ENCODE measurements around the gene ALS2CL. TPM values are rescaled to one million over a fixed set of nuclear protein-coding genes. Genes with fewer than 3 reads are reported as not detected.

The ALS2CL gene
- total RNA-seq, 1 experiment from 2014 or later = 0.90 TPM

DNA sequence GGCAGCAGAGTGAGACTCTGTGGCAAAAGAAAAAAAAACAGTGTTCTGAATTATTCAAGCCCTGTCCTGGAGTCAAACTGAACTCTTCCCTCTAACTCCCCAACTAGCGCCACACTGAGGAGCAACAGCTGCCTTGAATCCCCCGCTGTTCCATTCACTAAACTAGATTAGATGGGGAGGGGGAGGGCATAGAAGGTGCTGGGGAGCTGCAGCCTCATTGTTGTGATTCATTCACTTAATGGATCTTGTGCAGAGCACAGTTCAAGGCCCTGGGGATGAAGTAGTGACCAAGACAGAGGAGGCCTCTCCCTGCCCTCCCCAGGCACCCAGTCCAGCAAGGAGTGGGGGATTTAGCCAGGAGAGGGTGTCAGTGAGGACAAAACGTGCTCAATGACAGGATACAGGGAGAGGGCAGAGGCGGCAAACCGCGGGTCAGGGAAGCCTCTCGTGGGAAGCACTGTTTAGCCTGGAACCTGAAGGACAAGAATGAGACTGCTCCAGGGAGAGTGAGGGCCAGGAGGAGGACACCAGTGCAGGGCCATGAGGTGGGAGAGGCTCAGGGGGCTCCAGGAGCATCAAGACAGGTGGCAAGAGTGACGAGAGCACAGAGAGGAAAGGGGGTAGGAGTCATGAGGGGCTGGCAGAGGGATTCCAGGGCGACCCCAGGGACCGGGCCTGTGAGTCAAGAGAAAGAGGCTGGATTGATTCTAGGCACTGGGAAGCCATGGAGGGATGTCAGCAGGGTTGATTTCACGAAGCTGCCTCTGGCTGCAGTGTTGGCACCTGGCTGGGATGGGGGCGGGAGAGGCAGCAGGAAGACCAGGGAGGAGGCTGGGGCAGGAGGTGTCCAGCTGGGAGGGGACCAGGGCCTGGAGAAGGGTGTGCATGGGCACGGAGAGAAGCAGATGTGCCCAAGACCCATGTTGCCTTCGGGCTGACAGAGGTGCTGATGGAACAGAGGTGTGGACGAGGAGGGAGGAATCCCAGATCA lies 31.4 kb downstream of the ALS2CL start:
- in situ Hi-C loops (cut with HindIII; ENCODE audit: low pct_unique_long_range_greater_than_20kb, low sequenced_read_pairs) = no loop called here
- DNase-seq (ENCODE audit: low read depth, low spot score) = no peak

DNA sequence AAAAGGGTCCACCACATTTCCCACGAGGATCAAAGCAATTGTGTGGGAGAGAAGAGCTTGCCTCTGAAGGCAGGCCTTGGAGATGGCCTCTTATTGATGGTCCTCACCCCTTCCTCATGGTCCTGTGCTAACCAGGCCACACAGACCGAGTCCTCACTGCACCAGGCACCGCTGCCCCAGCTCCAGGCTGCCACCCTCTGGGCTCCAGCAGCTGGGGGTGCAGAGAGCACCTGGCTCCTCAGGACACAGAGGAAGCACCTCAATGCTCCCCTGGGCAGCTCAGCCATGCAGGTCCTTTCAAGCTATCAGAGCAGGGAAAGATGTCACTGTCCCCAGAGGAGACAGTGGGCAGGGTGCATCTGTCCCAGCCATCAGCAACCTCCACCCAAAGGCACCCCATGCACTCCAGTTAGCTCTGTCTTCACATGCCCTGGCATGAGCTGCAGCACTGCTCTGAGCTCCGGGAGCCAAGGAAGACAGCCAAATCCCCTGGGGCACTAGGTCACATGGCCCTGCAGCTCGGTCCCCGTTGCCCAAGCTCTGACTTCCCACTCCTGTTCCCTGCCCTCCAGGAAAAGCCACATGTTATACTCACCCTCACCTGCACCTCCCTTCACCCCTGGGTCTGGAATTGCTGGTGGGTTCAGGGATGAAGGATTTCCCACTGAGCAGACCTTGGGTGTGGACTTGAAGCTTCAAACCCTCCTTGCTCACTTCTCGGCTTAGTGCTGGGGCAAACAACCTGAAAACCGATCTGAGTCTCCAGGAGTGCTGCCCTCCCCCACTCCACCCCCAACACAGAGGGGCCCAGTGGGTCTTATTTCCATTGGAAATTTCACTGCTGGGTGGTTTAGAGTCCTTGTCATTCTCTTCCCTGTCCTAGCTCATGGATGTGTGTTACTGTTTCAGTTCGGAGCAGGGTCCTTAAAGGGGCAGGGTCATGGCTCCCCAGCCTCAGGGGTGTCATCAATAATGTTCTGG lies 32.6 kb downstream of the ALS2CL start:
- in situ Hi-C loops (cut with HindIII; ENCODE audit: low pct_unique_long_range_greater_than_20kb, low sequenced_read_pairs) = no loop called here
- DNase-seq (ENCODE audit: low read depth, low spot score) = peak; percentile 21

DNA sequence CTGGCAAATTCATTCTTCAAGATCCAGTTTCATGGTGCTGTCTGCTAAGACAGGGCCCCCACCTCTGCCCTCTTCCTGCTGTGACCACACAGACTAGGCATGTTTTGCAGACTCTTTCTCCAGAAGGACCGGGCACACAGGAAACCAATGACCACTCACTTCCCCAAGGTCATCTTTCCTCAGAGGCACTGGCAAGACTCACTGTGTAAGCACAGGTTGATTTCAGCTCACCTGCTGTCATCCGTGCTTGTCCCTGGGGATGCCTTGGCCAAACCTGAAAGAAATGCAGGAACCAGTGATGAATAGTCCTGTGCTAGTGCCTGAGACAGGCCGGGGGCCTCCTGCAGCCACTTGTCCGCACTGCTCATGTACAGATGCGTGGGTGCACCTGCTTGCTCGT lies 33.5 kb downstream of the ALS2CL start:
- DNase-seq (ENCODE audit: low read depth, low spot score) = no peak
- in situ Hi-C loops (cut with HindIII; ENCODE audit: low pct_unique_long_range_greater_than_20kb, low sequenced_read_pairs) = no loop called here

DNA sequence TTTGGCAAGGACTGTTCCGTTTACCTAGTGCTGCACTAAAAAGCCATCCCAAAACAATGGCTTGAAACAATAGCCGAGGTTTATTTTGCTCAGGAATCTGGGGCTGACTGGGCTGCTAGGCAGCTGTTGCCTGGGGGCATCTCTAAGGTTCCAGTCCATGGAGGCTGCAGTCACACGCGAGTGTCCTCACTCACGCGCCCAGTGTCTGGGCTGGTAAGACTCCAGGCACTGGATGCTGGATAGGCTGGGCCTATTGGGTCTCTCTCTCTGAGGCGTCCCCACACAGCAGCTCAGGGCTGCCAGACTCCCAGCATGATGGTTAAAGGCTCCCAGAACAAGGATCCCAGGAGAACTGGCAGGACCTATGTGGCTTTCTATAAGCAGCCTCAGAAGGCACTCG lies 34.2 kb downstream of the ALS2CL start:
- in situ Hi-C loops (cut with HindIII; ENCODE audit: low pct_unique_long_range_greater_than_20kb, low sequenced_read_pairs) = no loop called here
- no peak for DNase-seq (ENCODE audit: low read depth, low spot score)

DNA sequence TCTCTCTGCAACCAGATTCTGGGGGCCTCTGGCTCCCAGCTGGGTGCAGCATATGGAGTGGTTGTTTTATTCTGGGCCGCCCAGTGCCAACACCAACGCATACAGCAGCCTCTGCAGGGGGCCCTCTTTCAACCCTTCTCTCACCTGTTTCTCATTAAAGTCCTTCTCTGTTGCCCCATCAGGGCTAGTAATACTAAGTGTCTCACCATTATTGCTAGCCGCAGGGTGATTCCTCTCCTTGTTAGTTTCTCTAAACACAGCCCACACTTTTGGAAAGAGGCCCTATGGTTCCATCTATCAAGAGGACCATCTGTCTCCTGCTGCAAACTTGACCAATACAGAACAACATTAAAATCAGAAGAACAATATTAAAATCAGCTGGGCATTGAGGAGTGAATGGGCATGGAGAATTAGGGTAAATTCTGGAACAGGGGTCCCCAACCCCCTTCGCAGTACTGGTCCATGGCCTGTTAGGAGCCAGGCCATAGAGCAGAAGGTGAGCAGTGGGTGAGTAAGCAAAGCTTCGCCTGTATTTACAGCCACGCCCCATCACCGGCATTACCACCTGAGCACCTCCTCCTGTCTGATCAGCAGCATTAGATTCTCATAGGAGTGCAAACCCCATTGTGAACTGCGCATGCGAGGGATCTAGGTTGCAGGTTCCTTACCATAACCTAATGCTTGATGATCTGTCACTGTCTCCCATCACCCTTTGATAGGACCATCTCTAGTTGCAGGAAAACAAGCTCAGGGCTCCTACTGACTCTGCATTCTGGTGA lies 36.5 kb downstream of the ALS2CL start:
- in situ Hi-C loops (cut with HindIII; ENCODE audit: low pct_unique_long_range_greater_than_20kb, low sequenced_read_pairs) = no loop called here
- DNase-seq (ENCODE audit: low read depth, low spot score) = no peak

DNA sequence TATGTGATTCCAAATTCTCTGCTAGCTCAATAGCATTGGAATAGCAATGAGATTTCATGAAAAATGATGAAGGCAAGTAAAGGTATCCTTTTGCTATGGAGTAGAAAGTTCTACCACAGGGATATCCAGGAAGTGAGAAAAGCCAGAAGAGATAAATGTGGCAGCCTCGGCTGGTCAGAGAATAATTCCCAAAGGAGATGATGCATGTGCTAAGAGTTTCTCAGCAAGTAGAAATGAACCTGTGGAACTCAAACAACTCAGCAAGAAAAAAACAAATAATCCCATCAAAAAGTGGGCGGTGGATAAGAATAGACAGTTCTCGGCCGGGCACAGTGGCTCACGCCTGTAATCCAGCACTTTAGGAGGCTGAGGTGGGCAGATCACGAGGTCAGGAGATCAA lies 38.2 kb downstream of the ALS2CL start:
- DNase-seq (ENCODE audit: low read depth, low spot score) = no peak
- in situ Hi-C loops (cut with HindIII; ENCODE audit: low pct_unique_long_range_greater_than_20kb, low sequenced_read_pairs) = no loop called here

DNA sequence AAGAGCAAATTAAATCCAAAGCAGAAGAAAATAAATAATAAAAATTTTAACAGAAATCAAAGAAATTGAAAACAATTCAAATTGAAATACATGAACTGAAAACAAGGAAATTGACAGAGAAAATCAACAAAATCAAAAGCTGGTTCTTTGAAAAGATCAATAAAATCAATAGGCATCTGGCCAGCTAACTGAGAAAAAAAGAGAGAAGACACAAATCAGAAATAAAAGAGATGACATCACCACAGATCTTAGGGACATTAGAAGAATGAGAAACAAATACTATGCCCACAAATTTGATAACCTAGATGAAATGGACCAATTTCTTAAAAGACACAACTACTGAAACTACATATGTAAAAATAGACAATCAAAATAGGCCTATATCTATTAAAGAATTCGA lies 42.4 kb downstream of the ALS2CL start:
- in situ Hi-C loops (cut with HindIII; ENCODE audit: low pct_unique_long_range_greater_than_20kb, low sequenced_read_pairs) = no loop called here
- DNase-seq (ENCODE audit: low read depth, low spot score) = no peak

DNA sequence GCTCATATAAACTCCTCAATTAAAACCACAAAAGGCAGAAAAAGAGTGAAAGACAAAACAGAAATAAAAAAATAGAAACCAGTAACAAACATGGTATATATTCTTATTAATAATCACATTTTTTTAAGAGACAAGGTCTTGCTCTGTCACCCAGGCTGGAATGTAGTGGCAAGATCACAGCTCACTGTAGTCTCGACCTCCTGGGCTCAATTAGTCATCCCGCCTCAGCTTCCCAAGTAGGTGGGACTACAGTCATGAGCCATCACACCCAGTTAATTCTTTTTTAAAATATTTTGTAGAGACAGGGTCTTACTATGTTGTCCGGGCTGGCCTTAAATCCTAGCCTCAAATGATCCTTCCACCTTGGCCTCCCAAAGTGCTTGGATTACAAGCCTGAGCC lies 44.0 kb downstream of the ALS2CL start:
- in situ Hi-C loops (cut with HindIII; ENCODE audit: low pct_unique_long_range_greater_than_20kb, low sequenced_read_pairs) = no loop called here
- no peak for DNase-seq (ENCODE audit: low read depth, low spot score)

DNA sequence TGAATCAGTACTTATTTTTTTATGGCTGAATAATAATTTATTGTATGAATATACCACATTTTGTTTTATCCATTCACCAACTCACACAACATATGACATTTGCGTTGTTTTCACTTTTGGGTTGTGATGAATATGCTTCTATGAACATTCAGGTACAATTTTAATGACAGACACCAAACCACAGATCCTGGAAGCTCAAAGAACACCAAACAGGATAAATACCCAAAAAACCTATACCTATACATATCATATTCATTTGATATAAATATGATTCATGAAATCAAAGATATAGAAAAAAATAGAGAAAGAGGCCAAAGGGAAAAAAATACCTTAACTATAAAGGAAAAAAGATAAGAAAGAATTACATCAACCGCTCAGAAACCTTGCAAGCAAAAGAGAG lies 45.4 kb downstream of the ALS2CL start:
- DNase-seq (ENCODE audit: low read depth, low spot score) = no peak
- in situ Hi-C loops (cut with HindIII; ENCODE audit: low pct_unique_long_range_greater_than_20kb, low sequenced_read_pairs) = no loop called here

DNA sequence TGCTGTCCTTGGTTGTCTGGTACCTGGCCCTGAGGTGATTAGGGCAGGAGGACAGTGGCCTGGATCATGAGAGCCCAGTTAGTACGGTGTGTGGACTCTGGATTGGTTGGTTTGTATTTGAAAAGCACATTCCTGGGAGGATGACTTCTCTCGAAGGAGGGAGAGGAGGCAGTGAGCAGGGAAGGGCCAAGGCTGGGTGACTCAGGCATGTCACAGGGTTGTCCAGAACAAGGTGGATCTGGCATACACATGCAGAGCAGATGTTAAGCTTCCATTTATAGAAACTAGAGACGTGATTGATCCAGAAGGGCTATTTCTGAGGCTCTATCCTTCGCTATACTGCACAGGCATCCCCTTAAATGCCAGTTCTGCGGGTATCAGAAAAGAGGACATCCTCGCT lies 46.8 kb downstream of the ALS2CL start:
- in situ Hi-C loops (cut with HindIII; ENCODE audit: low pct_unique_long_range_greater_than_20kb, low sequenced_read_pairs) = no loop called here
- no peak for DNase-seq (ENCODE audit: low read depth, low spot score)

DNA sequence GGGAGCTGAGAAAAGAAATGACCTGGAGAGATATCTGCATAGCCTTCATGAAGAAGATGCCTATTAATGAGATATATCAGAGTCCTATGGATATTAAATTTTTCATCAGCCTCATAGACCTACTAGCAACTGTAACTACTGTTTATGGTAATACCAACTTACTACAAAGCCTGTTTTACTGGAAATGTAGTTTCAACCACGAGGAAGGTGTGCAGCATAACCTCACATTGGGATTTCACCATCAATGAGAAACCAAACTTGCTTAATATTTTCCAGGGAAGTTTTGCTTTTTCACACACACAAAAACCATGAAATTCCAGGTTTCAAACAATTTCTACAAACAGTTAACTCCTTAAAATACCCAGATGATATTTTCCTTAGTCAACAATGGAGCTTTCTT lies 49.8 kb downstream of the ALS2CL start:
- DNase-seq (ENCODE audit: low read depth, low spot score) = no peak
- in situ Hi-C loops (cut with HindIII; ENCODE audit: low pct_unique_long_range_greater_than_20kb, low sequenced_read_pairs) = no loop called here

DNA sequence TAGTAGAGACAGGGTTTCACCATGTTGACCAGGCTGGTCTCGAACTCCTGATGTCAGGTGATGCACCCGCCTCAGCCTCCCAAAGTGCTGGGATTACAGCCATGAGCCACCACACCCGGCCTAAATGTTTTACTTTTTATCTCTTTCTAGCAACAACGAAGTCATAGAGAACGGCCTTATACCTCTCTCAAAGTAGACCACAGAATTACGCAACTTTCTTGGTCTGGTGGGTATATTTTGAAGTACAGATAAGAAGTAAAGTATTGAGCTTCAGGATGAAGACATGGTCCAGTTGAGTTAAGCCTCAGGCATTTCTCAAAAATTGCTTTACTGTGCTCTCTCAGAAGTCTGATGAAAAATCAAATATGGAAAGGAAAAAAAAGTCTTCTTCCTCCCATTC lies 50.5 kb downstream of the ALS2CL start:
- in situ Hi-C loops (cut with HindIII; ENCODE audit: low pct_unique_long_range_greater_than_20kb, low sequenced_read_pairs) = no loop called here
- DNase-seq (ENCODE audit: low read depth, low spot score) = no peak

DNA sequence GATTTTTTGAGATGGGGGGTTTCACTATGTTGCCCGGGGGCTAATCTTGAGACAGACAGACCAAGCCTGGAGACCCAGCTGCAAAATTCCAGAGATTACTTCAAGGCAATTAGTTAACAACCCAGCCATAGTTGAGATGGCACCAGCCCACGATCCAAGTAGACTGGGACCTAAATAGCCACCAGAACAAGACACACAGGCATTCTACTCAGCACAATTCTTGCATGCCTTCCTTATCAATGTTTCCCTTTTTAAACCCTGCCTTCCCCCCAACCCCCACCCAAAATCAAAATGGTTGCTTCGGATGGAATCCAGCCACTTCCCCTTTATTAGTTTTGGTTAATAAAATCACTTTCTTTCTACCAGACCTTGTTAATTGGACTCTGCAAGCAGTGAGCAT lies 52.6 kb downstream of the ALS2CL start:
- DNase-seq (ENCODE audit: low read depth, low spot score) = no peak
- in situ Hi-C loops (cut with HindIII; ENCODE audit: low pct_unique_long_range_greater_than_20kb, low sequenced_read_pairs) = no loop called here

DNA sequence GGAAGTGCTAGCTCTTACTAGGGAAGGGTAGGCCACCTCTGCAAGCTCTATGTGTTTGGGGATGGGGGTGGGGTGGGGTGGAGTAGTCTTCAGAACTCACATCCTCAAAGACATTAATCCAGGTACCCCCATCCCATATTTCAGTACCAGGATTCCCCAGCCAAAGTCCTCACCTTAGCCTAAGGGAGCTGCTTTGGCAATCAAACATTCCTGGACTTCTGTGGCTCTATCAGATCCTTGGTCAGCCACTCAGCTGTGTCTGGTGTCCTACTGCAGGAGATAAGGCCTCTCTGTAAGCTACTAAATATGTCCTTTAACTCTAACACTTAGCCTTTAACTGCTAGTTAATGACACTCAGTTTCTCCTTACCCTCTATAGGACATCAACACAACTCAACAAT lies 54.3 kb downstream of the ALS2CL start:
- no peak for DNase-seq (ENCODE audit: low read depth, low spot score)
- in situ Hi-C loops (cut with HindIII; ENCODE audit: low pct_unique_long_range_greater_than_20kb, low sequenced_read_pairs) = no loop called here

DNA sequence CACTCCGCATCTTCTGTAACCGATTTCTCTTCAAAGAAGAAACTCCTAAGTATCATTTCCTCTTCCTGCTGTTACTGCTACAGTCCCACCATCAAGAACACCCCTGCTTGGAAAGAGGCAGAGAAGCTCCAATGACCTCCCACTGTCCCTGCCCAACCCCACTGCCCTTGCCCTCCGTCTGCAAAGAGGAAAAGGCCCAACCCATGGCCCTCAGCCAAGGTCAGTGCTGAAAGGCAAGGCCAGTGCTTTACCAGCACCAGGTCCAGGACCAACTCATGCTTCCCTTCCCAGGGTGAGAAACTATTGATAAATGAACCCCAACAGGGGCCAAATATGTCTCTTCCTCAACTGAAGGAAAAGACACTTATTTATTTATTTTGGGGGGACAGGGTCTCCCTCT lies 58.6 kb downstream of the ALS2CL start:
- in situ Hi-C loops (cut with HindIII; ENCODE audit: low pct_unique_long_range_greater_than_20kb, low sequenced_read_pairs) = no loop called here
- DNase-seq (ENCODE audit: low read depth, low spot score) = no peak

DNA sequence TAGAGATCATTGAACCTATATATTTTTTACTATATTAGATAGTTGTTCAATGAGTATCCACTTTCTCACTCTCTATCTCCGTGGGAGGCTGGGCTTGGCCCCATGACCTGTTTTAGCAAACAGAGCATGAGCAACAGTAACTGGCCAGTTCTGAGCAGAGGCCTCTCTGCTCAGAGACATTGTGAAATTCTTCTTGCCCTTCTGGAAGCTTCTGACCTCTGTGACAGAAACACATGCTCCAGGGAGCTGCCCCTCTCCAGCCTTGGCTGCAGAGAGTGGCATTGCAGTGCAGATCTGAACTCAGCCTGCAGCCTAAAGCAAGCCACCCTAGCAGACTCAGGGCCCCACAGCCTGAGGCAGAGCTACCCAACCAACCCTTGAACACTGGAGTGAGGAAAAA lies 60.7 kb downstream of the ALS2CL start:
- DNase-seq (ENCODE audit: low read depth, low spot score) = no peak
- in situ Hi-C loops (cut with HindIII; ENCODE audit: low pct_unique_long_range_greater_than_20kb, low sequenced_read_pairs) = no loop called here

DNA sequence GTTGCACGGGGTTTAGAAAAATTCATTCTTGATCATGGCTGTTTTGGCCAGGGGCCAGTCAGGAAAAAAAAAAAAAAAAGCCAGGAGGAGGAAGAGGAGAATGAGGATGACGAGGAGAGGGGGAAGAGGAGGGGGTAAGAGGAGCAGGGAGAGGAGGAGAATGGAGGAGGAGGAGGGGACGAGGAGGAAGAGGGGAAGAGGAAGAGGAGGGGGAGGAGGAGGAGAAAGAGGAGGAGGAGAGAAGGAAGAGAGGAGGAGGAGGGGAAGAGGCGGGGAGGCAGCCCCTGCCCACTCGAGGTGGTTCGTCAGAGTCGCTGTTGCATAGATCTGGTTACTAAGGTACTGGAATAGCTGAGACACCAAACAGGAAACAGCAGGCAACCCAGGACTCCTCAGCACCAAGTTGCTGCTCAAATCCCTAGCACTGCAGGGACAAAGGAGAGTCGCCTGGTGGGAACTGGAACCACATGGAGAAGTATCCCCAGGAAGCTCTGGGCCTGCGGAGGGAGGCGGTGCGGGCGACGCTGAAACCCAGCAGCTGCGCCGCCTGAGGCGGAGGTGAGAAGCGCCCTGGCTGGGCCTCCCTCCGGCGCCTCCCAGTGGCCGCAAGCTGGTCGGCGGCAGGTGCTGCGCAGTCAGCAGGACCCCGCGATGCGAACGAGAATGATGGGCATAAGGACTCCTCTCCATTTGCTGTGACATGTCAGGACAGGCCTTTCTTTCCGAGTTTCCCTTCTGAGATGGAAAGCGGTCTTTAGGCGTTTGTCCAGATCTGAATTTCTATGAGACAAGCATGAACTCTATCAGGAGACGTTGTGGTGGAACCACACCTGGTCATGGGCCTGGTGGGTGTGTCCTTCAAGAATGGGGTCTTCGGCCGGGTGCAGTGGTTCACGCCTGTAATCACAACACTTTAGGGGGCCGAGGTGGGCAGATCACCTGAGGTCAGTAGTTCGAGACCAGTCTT lies 63.6 kb downstream of the ALS2CL start:
- DNase-seq (ENCODE audit: low read depth, low spot score) = peak; percentile 75
- in situ Hi-C loops (cut with HindIII; ENCODE audit: low pct_unique_long_range_greater_than_20kb, low sequenced_read_pairs) = no loop called here
